Hepatocyte (in vitro differentiated cells): Measurements from ENCODE around the gene SPECC1L. TPM values are rescaled to one million over a fixed set of nuclear protein-coding genes. Genes with fewer than 3 reads are reported as not detected.

Experiments used
- DNase-seq: peaks from one replicate; pipeline ENCODE4 v3.0.0-alpha.2; 2016; ENCODE audit warnings: low spot score
- H2AFZ ChIP-seq: fragments of 200-600 bp; sonication (generic); 2 replicates; pipeline ENCODE4 v1.6.0; 2016; ENCODE audit warnings: antibody characterized with exemption, mild to moderate bottlenecking
- H3K27ac ChIP-seq: fragments of 200-600 bp; sonication (generic); 2 replicates; pipeline ENCODE4 v1.5.1; 2016; ENCODE audit warnings: mild to moderate bottlenecking
- H3K27me3 ChIP-seq: fragments of 200-600 bp; sonication (generic); 2 replicates; pipeline ENCODE4 v1.6.1; 2016
- H3K36me3 ChIP-seq: fragments of 200-600 bp; sonication (generic); replicated peaks from 2 replicates; pipeline ENCODE4 v1.5.1; 2016; ENCODE audit warnings: low read depth; ENCODE audit not compliant: insufficient read depth
- H3K4me1 ChIP-seq: fragments of 200-600 bp; sonication (generic); 2 replicates; pipeline ENCODE4 v1.5.1; 2016; ENCODE audit warnings: mild to moderate bottlenecking, moderate library complexity; ENCODE audit not compliant: insufficient read depth
- H3K4me2 ChIP-seq: fragments of 200-600 bp; sonication (generic); 2 replicates; pipeline ENCODE4 v1.6.0; 2016
- H3K4me3 ChIP-seq: fragments of 200-600 bp; sonication (generic); 2 replicates; pipeline ENCODE4 v1.5.1; 2016; ENCODE audit warnings: mild to moderate bottlenecking
- H3K79me2 ChIP-seq: fragments of 200-600 bp; sonication (generic); 2 replicates; pipeline ENCODE4 v1.6.0; 2017; ENCODE audit warnings: mild to moderate bottlenecking
- H3K9me2 ChIP-seq: fragments of 200-600 bp; sonication (generic); replicated peaks from 2 replicates; pipeline ENCODE4 v1.6.0; 2017; ENCODE audit warnings: mild to moderate bottlenecking; ENCODE audit not compliant: insufficient read depth
- H3K9me3 ChIP-seq: fragments of 200-600 bp; sonication (generic); 2 replicates; pipeline ENCODE4 v1.5.1; 2016; ENCODE audit warnings: low read depth, mild to moderate bottlenecking
- H4K20me1 ChIP-seq: fragments of 200-600 bp; sonication (generic); 2 replicates; pipeline ENCODE4 v1.6.0; 2016; ENCODE audit warnings: mild to moderate bottlenecking; ENCODE audit not compliant: insufficient read depth, poor library complexity, severe bottlenecking
- CTCF ChIP-seq: fragments of 200-600 bp; sonication (generic); IDR thresholded peaks from 2 replicates; pipeline ENCODE4 v1.5.1; 2016; ENCODE audit warnings: antibody characterized with exemption, mild to moderate bottlenecking; ENCODE audit not compliant: poor library complexity
- EZH2 ChIP-seq: fragments of 200-600 bp; sonication (generic); IDR thresholded peaks from 2 replicates; pipeline ENCODE4 v1.6.1; 2016; ENCODE audit warnings: antibody characterized with exemption, mild to moderate bottlenecking, borderline replicate concordance
- EZH2phosphoT487 ChIP-seq: fragments of 200-600 bp; sonication (generic); IDR thresholded peaks from one replicate; pipeline ENCODE4 v1.6.1; 2018; ENCODE audit warnings: antibody characterized with exemption, mild to moderate bottlenecking, low read depth, moderate library complexity; ENCODE audit not compliant: unreplicated experiment, severe bottlenecking
- WGBS: methylation state at CpG from one replicate; pipeline ENCODE4 v1.1.6; 2016; ENCODE audit warnings: low lambda C conversion rate; ENCODE audit errors: missing lambda C conversion rate; 5-methylcytosine and 5-hydroxymethylcytosine counted together
- polyA plus RNA-seq: library from polyadenylated mRNA; unstranded; fragments of >200 nt; fragmentation: Nextera tagmentation; extraction: Ambion mirVana; gene quantifications from 2 replicates; pipeline ENCODE4 v1.2.1, GENCODE V29; 2016
- total RNA-seq: library from RNA; depleted of rRNA; stranded (reverse); fragments of >200 nt; gene quantifications from 2 replicates; pipeline ENCODE4 v1.2.3, GENCODE V29; 2014

Gene SPECC1L
- total and polyA plus RNA-seq, 2 experiments from 2014 or later, result 13.0 to 28.3 TPM

- no peak overlapping the region for H3K4me2 ChIP-seq
- H4K20me1 ChIP-seq, result no peaks in the 10 kb centered on the region
- no peaks in the 10 kb centered on the region for H3K9me3 ChIP-seq
- peaks cover 10% of the 10 kb centered on the region for H3K79me2 ChIP-seq
- H3K27me3 ChIP-seq, result no peaks in the 10 kb centered on the region
- H3K4me1 ChIP-seq, result peaks cover 36% of the 10 kb centered on the region
- no peak overlapping the region for H2AFZ ChIP-seq
- H3K36me3 ChIP-seq, result no peaks in the 10 kb centered on the region
- H3K4me3 ChIP-seq, result no peak overlapping the region
- no peak for TF ChIP-seq EZH2phosphoT487
- no peak for TF ChIP-seq EZH2
- TF ChIP-seq CTCF, result no peak
- 87% methylated on average over 8 of the region's 8 CpGs for WGBS
- no peak for DNase-seq
- peak overlapping the region; percentile 25 for H3K27ac ChIP-seq
- no peaks in the 10 kb centered on the region for H3K9me2 ChIP-seq
These were observed 87.6 kb downstream of the SPECC1L start for GRCh38 chr22:24358105-24358836.

- H3K27ac ChIP-seq, result no peak overlapping the region
- no peak overlapping the region for H3K4me3 ChIP-seq
- no peak for DNase-seq
- no peak for TF ChIP-seq CTCF
- no peak for TF ChIP-seq EZH2phosphoT487
- no peak for TF ChIP-seq EZH2
- no peaks in the 10 kb centered on the region for H3K27me3 ChIP-seq
- H3K9me3 ChIP-seq, result no peaks in the 10 kb centered on the region
- no peak overlapping the region for H3K4me2 ChIP-seq
- no peaks in the 10 kb centered on the region for H3K36me3 ChIP-seq
- no peaks in the 10 kb centered on the region for H3K9me2 ChIP-seq
- peaks cover 10% of the 10 kb centered on the region for H3K79me2 ChIP-seq
- H2AFZ ChIP-seq, result no peak overlapping the region
- H3K4me1 ChIP-seq, result peaks cover 36% of the 10 kb centered on the region
- 83% methylated on average over 5 of the region's 5 CpGs for WGBS
- no peaks in the 10 kb centered on the region for H4K20me1 ChIP-seq
These were observed 89.0 kb downstream of the SPECC1L start for GRCh38 chr22:24359452-24360120.

- Histone ChIP-seq H4K20me1 (no peaks in the 10 kb centered on the region), H2AFZ (no peak overlapping the region), H3K4me3 (no peak overlapping the region), H3K9me2 (no peaks in the 10 kb centered on the region), H3K27me3 (no peaks in the 10 kb centered on the region), H3K9me3 (no peaks in the 10 kb centered on the region), H3K79me2 (peaks cover 10% of the 10 kb centered on the region), H3K4me1 (peaks cover 36% of the 10 kb centered on the region), H3K36me3 (peaks cover 4% of the 10 kb centered on the region), H3K27ac (no peak overlapping the region), H3K4me2 (no peak overlapping the region)
- DNase-seq, result no peak
- 91% methylated on average over 4 of the region's 4 CpGs for WGBS
- TF ChIP-seq CTCF, result no peak
- no peak for TF ChIP-seq EZH2phosphoT487
- no peak for TF ChIP-seq EZH2
These were observed 91.5 kb downstream of the SPECC1L start for GRCh38 chr22:24361976-24362646.
